ENCODE measurements around the gene SPRR5. TPM values are rescaled to one million over a fixed set of nuclear protein-coding genes. Genes with fewer than 3 reads are reported as not detected.

Gene SPRR5
- polyA plus RNA-seq, 1 donor (not counting 4 experiments of a cell fraction or from before 2014, with no cell fraction given): 0.30 TPM

DNA sequence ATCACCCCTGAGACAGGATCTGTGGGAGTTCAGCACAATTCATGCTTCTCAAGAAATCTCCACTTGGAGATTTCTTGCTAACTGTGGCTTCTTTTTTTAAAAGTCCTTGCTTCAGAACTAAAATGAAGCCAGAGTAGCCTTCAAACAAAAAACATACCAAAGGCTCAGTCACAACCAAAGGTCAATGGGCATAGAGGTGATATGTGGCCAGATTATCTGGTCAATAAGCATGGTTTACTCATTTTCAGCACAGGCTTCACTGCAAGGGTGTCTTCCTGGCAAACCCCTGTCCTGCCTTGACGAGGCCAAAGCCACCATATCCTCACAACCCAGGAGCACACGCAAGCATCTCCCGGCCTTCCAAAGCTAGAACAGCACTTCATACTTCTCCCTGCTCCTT lies 12.3 kb downstream of the SPRR5 start:
- Histone ChIP-seq H4K20me1 (ENCODE audit: control insufficient read depth, extremely low read depth, insufficient read depth, low read length) (no peaks in the 10 kb centered on the region), H3K9me3 (ENCODE audit: control insufficient read depth, low read depth, low read length) (no peaks in the 10 kb centered on the region), H3K4me1 (ENCODE audit: control insufficient read depth, extremely low read depth, insufficient read depth, low read length) (peaks cover 8% of the 10 kb centered on the region), H3K36me3 (ENCODE audit: control insufficient read depth in 2 of 2, extremely low read depth in 1 of 2, insufficient read depth in 2 of 2, low read length in 2 of 2) (no peaks in the 10 kb centered on the region), H3K9ac (ENCODE audit: control insufficient read depth, extremely low read depth, insufficient read depth, low read length) (no peak overlapping the region), H3K4me2 (ENCODE audit: control insufficient read depth, extremely low read depth, insufficient read depth, low read depth, low read length) (no peak overlapping the region), H2AFZ (ENCODE audit: control insufficient read depth, low read length) (no peak overlapping the region), H3K79me2 (ENCODE audit: control insufficient read depth, insufficient read depth, low read length) (no peaks in the 10 kb centered on the region), H3K27me3 (ENCODE audit: control insufficient read depth, extremely low read depth, insufficient read depth, low read length) (no peaks in the 10 kb centered on the region), H3K9me1 (ENCODE audit: control insufficient read depth, extremely low read depth, insufficient read depth, low read length) (no peaks in the 10 kb centered on the region), H3K27ac (ENCODE audit: control insufficient read depth, insufficient read depth, low read length) (no peak overlapping the region), H3K4me3 (ENCODE audit: control insufficient read depth in 2 of 3, extremely low read depth in 1 of 3, insufficient read depth in 2 of 3, low read depth in 1 of 3, low read length in 3 of 3) (no peak overlapping the region)
- FAIRE-seq (no peak), DNase-seq (ENCODE audit: low read depth, low spot score) (no peak)
- TF ChIP-seq, protein P1, sequence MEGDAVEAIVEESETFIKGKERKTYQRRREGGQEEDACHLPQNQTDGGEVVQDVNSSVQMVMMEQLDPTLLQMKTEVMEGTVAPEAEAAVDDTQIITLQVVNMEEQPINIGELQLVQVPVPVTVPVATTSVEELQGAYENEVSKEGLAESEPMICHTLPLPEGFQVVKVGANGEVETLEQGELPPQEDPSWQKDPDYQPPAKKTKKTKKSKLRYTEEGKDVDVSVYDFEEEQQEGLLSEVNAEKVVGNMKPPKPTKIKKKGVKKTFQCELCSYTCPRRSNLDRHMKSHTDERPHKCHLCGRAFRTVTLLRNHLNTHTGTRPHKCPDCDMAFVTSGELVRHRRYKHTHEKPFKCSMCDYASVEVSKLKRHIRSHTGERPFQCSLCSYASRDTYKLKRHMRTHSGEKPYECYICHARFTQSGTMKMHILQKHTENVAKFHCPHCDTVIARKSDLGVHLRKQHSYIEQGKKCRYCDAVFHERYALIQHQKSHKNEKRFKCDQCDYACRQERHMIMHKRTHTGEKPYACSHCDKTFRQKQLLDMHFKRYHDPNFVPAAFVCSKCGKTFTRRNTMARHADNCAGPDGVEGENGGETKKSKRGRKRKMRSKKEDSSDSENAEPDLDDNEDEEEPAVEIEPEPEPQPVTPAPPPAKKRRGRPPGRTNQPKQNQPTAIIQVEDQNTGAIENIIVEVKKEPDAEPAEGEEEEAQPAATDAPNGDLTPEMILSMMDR (optimal IDR thresholded peaks at IDR 0.05 in 1 of 3, IDR thresholded peaks at IDR 0.05 in 1 of 3, conservative IDR thresholded peaks at IDR 0.05 in 1 of 3; ENCODE audit: extremely low read depth in 1 of 3, insufficient read depth in 2 of 3, low read length in 3 of 3): no peak
- no peak for TF ChIP-seq EZH2 (IDR thresholded peaks at IDR 0.05; ENCODE audit: low read length)
- dilution Hi-C loops (cut with MboI; ENCODE audit: extremely low pct_ligation_motif_present, low sequenced_read_pairs): no loop called here

- Histone ChIP-seq H2AFZ (ENCODE audit: control insufficient read depth, low read length) (no peak overlapping the region), H3K4me3 (ENCODE audit: control insufficient read depth in 2 of 3, extremely low read depth in 1 of 3, insufficient read depth in 2 of 3, low read depth in 1 of 3, low read length in 3 of 3) (no peak overlapping the region), H3K36me3 (ENCODE audit: control insufficient read depth in 2 of 2, extremely low read depth in 1 of 2, insufficient read depth in 2 of 2, low read length in 2 of 2) (no peaks in the 10 kb centered on the region), H3K9ac (ENCODE audit: control insufficient read depth, extremely low read depth, insufficient read depth, low read length) (no peak overlapping the region), H3K4me1 (ENCODE audit: control insufficient read depth, extremely low read depth, insufficient read depth, low read length) (peaks cover 2% of the 10 kb centered on the region), H3K4me2 (ENCODE audit: control insufficient read depth, extremely low read depth, insufficient read depth, low read depth, low read length) (no peak overlapping the region), H3K9me3 (ENCODE audit: control insufficient read depth, low read depth, low read length) (no peaks in the 10 kb centered on the region), H3K27me3 (ENCODE audit: control insufficient read depth, extremely low read depth, insufficient read depth, low read length) (no peaks in the 10 kb centered on the region), H3K79me2 (ENCODE audit: control insufficient read depth, insufficient read depth, low read length) (no peaks in the 10 kb centered on the region), H3K27ac (ENCODE audit: control insufficient read depth, insufficient read depth, low read length) (no peak overlapping the region), H4K20me1 (ENCODE audit: control insufficient read depth, extremely low read depth, insufficient read depth, low read length) (no peaks in the 10 kb centered on the region), H3K9me1 (ENCODE audit: control insufficient read depth, extremely low read depth, insufficient read depth, low read length) (no peaks in the 10 kb centered on the region)
- DNase-seq (ENCODE audit: low read depth, low spot score) (no peak), FAIRE-seq (no peak)
- TF ChIP-seq EZH2 (IDR thresholded peaks at IDR 0.05; ENCODE audit: low read length): no peak
- TF ChIP-seq, protein P1 (optimal IDR thresholded peaks at IDR 0.05 in 1 of 3, IDR thresholded peaks at IDR 0.05 in 1 of 3, conservative IDR thresholded peaks at IDR 0.05 in 1 of 3; ENCODE audit: extremely low read depth in 1 of 3, insufficient read depth in 2 of 3, low read length in 3 of 3): no peak
- dilution Hi-C loops (cut with MboI; ENCODE audit: extremely low pct_ligation_motif_present, low sequenced_read_pairs): no loop called here
These were observed 12.9 kb downstream of the SPRR5 start for GRCh38 chr1:152959801-152960451.

Data from keratinocyte (primary cell).